ENCODE results near the gene PLEKHG3. TPM values are rescaled to one million over a fixed set of nuclear protein-coding genes. Genes with fewer than 3 reads are reported as not detected.
A peak's percentile ranks its signal among the peaks of the same experiment; 100 is the strongest.

Gene PLEKHG3
- total RNA-seq, 1 donor from 2014 or later, result 19.6 TPM

- ATAC-seq, result no peak
- DNase-seq (ENCODE audit: missing footprints), result peak; percentile 35
- intact Hi-C loops (cut with DNase I), result no loop called here
These were observed 61.6 kb downstream of the PLEKHG3 start for GRCh38 chr14:64765740-64766302.

DNA sequence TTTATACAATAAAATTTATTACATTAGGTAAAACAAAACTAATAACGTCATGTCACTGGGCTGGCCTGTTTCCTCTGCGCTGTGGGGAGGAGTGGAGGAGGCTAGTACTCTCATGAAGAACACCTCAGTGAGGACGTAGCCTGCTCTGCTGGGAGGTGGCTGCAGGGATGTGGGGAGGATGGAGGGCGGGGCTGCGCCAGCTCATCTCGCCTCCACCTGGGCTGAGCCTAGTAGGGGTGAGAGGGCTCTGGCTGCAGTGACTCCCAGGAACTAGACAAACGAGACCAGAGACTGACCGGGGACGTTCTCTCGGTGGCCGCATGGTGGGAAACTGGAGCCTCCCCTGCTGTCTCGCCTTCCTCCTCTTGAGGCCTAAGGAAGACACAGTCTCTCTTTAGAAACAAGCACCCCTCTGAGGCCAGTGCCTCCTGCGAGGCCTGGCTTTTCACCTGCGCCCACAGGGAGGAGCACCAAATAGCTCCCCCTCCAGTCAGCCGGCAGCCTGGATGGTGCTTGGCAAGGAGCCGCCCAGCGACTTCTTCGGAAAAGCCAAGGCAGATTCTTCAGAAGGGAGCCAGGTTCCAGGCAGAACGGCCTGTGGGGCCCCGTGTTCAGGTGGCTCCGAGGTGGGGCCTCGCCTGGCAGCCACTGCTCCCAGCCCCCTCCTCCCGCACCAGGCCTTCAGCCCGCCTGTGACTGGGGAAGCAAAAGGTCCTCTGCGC is 62.4 kb downstream of the PLEKHG3 start:
- DNase-seq (ENCODE audit: missing footprints) (peak; percentile 48), ATAC-seq (no peak)
- intact Hi-C loops (cut with DNase I), result no loop called here

- intact Hi-C loops (cut with DNase I), result no loop called here
- DNase-seq (ENCODE audit: missing footprints) (peak; percentile 49), ATAC-seq (no peak)
These were observed 63.2 kb downstream of the PLEKHG3 start for GRCh38 chr14:64767215-64767964.

DNA sequence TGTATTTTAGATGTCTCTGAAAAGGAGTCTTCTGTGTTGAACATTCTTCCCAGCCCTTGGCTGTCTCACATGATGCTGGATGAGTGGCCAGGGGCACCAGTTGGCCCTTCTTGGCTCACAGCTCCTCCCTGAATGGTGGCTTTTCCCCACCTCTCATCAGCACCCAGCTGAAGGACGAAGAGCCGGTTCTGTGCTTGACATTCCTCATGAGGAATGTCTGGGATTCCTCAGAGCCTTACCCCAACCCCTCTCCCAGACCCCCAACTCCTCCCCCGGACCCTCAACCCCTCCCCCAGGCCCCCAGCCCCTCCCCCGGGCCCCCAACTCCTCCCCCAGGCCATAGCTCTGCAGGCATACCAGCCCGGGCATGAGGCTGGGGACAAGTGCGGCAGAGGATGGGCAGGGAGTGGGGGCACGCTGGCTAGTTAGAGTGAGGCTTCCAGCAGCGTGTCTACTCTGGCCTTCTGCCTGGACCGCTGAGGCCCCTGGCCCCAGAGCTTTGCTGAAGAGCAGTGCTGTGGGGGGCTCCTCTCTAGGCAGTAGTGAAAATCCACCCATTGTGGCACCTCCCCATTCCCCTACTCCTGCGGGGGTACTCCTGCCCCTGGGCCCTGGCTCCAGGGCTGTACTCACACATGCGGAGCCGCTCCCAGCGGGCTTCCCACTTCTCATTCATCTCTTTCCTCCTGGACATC is 64.3 kb downstream of the PLEKHG3 start:
- intact Hi-C loops (cut with DNase I), result no loop called here
- DNase-seq (ENCODE audit: missing footprints) (peak; percentile 57), ATAC-seq (no peak)

DNA sequence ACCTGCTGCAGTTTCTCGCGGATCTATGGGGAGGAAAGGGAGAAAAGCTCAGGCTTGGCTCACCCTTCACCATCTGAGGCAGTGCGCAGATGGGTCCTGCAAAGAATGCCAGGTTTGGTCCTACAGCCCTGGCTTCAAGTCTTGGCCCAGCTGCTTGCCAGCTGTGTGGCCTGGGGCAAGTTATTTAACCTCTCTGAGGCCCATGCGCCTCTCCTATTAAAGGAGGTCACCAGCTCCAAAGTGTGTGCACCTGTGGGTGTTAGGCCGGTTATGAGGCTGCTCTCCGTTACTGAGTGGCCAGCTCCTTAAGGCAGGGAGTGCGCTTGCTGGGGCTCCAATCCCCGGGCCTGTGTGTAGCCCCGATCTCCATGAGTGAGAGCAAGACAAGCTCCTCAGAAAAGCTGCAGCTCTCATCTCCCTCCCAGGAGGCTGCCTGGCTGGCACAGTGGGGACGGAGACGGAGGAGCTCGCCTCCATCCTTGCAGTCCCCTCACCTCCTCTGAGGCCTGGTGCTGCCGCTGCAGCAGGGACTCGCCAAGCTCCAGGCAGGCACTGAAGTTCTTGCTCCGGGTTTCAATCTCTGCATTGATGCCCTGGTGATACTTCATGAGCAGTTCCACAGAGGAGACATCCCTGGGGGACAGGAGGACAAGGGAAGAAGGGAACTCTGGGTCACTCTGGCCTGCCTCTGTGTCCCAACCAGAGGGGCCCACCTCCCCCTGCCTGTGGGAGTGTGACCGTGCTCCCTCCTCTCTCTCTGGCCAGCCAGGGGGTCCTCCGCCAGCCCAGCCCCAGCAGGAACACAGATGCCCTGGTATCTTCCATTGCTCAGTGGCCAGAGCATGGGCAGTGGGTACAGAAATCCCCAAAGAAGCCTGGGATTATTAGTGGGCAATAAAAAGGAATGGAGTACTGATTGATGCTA is 65.1 kb downstream of the PLEKHG3 start:
- intact Hi-C loops (cut with DNase I), result no loop called here
- ATAC-seq (no peak), DNase-seq (ENCODE audit: missing footprints) (peak; percentile 65)

GRCh38 chr14:64770751-64771150 is 66.5 kb downstream of the PLEKHG3 start:
- ATAC-seq (no peak), DNase-seq (ENCODE audit: missing footprints) (peak; percentile 54)
- intact Hi-C loops (cut with DNase I), result no loop called here

DNA sequence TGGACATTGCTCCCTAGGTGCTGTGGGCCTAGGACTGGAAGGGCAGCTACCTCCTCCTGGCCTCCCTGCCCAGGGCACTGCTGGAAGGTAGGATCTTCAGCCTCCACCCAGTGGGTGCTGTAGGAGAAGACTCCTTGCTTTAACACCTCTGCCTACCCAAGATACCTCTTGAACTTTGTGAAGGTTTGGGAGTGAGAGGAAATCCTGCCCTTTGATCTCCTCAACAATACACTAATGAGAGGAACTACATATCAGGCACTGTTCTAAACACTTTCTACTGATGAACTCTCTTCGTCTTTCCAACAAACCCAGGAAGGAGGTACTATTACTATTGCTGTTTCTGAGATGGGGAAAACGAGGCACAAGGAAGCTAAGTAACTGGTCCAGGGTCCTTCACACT is 66.9 kb downstream of the PLEKHG3 start:
- DNase-seq (ENCODE audit: missing footprints), result no peak
- no peak for ATAC-seq
- intact Hi-C loops (cut with DNase I), result no loop called here

GRCh38 chr14:64772397-64772950 is 68.2 kb downstream of the PLEKHG3 start:
- intact Hi-C loops (cut with DNase I), result no loop called here
- no peak for ATAC-seq
- peak; percentile 53 for DNase-seq (ENCODE audit: missing footprints)

DNA sequence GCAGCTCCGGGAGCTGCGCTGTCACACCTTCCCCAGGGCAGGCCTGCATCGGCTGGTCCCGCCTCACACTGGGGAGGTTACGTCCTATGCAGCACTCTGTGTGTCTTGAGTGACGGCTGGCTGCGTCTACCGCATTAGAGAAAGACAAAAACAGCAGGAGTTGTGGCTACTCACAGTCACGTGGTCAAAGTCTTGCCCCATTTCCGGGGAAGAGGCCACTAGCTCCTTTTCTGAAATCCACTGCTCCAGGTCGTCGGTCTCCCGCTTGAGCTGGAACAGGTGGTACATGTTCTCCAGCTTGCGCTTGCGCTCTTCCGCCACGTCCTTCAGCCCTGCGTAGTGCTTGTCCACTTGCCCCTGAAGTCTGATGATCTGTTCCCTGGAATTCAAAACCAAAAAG is 68.8 kb downstream of the PLEKHG3 start:
- ATAC-seq (no peak), DNase-seq (ENCODE audit: missing footprints) (peak; percentile 45)
- intact Hi-C loops (cut with DNase I), result no loop called here

DNA sequence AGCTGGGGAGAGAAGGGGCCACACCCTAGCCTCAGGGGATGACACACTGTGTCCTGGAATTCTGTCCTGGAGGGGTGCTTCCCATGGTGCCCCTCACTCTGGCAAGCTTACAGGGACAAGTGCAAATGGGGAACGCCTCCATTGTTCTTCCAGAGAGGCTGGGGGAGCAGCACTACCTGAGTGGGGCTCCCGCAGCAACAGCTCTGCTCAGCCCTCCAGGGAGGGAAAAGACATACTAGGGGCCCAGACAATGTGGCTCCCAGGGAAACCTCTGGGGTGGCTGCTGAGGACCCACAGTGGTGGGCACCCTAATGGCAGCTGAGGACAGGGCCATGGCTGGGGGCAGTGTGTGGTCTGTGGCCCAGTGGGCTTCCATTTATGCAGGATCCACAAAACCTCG is 69.4 kb downstream of the PLEKHG3 start:
- no peak for ATAC-seq
- intact Hi-C loops (cut with DNase I), result no loop called here

GRCh38 chr14:64774272-64774671 is 70.0 kb downstream of the PLEKHG3 start:
- intact Hi-C loops (cut with DNase I), result no loop called here
- DNase-seq (ENCODE audit: missing footprints), result peak; percentile 16
- no peak for ATAC-seq

More for the DNA sequence above, 69.4 kb downstream of the PLEKHG3 start:
- DNase-seq (ENCODE audit: missing footprints), result peak; percentile 32

GRCh38 chr14:64775081-64775777 is 71.0 kb downstream of the PLEKHG3 start:
- ATAC-seq (no peak), DNase-seq (ENCODE audit: missing footprints) (peak; percentile 65)
- intact Hi-C loops (cut with DNase I), result no loop called here

- intact Hi-C loops (cut with DNase I), result no loop called here
- DNase-seq (ENCODE audit: missing footprints) (no peak), ATAC-seq (no peak)
These were observed 73.2 kb downstream of the PLEKHG3 start for GRCh38 chr14:64777461-64777860.

GRCh38 chr14:64778104-64778754 is 74.0 kb downstream of the PLEKHG3 start:
- DNase-seq (ENCODE audit: missing footprints) (peak; percentile 72), ATAC-seq (peak; percentile 69)
- intact Hi-C loops (cut with DNase I), result no loop called here

DNA sequence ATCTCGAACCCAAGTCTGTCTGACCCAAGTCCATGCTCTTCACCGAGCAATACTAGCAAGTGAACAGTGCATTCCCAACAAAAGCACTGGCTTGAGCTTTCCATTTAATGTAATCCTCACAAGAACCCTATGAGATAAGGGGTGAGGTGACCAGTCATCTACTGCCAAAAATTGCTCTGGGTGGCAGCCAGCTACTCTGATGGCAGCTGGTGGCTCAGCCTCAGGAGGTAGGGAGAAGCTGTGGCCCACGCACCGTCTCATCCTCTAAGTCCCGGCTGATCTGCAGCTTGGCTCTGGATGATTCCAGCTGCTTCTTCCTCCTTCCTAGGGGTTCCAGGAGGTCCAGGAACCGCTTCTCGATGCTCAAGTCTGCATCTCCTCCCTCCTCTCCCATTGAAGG is 75.2 kb downstream of the PLEKHG3 start:
- ATAC-seq, result peak; percentile 88
- peak; percentile 60 for DNase-seq (ENCODE audit: missing footprints)
- intact Hi-C loops (cut with DNase I), result no loop called here

GRCh38 chr14:64782196-64782595 is 78.0 kb downstream of the PLEKHG3 start:
- intact Hi-C loops (cut with DNase I), result no loop called here
- ATAC-seq, result no peak
- peak; percentile 37 for DNase-seq (ENCODE audit: missing footprints)

- ATAC-seq (no peak), DNase-seq (ENCODE audit: missing footprints) (peak; percentile 7)
- intact Hi-C loops (cut with DNase I), result no loop called here
These were observed 79.8 kb downstream of the PLEKHG3 start for GRCh38 chr14:64784006-64784405.

Data from Right ventricle myocardium inferior (tissue), 1 donor.